Gastrocnemius medialis (tissue), 4 donors: ENCODE results near the gene TMSB4X.

Experiments used
- POLR2A ChIP-seq, 2 donors: fragments of 450-650 bp; IDR thresholded peaks; one replicate each; pipeline ENCODE4 v1.6.1; 2017; ENCODE audit warnings: antibody characterized with exemption in 2 of 2, mild to moderate bottlenecking in 2 of 2, moderate library complexity in 2 of 2
- TF ChIP-seq, protein P1 (sequence below), 5 experiments: fragments of 450-650 bp in 3 of 5; fragments of 200-600 bp in 2 of 5; sonication (generic) in 2 of 5; IDR thresholded peaks in 4 of 5; conservative IDR thresholded peaks in 1 of 5; 1 replicate in 4 of 5; 2 replicates in 1 of 5; pipeline ENCODE4 v1.5.1; 2016 to 2019; ENCODE audit warnings: antibody characterized with exemption in 5 of 5, mild to moderate bottlenecking in 3 of 5, moderate library complexity in 3 of 5

DNA sequence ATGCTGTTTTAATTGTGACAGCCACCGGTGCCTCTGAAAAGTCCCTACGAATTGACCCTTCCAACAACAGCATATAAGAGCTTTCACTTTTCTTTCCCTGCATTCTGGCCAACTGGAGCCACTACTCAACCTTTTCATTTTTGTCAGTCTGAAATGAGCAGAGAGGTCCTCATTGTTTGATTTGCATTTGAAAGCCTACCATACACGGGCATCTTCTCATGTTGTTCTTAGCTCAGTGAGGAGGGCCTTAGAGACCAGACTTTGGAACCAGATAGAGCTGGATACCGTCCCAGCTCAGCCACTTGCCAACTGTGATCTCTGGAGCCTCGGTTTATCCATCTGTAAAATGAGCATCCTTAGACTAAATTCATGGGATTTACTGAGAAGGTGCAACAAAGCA is 16.9 kb upstream of the TMSB4X start:
- TF ChIP-seq POLR2A (IDR thresholded peaks at IDR 0.05) = no peak
- TF ChIP-seq, protein P1, sequence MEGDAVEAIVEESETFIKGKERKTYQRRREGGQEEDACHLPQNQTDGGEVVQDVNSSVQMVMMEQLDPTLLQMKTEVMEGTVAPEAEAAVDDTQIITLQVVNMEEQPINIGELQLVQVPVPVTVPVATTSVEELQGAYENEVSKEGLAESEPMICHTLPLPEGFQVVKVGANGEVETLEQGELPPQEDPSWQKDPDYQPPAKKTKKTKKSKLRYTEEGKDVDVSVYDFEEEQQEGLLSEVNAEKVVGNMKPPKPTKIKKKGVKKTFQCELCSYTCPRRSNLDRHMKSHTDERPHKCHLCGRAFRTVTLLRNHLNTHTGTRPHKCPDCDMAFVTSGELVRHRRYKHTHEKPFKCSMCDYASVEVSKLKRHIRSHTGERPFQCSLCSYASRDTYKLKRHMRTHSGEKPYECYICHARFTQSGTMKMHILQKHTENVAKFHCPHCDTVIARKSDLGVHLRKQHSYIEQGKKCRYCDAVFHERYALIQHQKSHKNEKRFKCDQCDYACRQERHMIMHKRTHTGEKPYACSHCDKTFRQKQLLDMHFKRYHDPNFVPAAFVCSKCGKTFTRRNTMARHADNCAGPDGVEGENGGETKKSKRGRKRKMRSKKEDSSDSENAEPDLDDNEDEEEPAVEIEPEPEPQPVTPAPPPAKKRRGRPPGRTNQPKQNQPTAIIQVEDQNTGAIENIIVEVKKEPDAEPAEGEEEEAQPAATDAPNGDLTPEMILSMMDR (IDR thresholded peaks at IDR 0.05 in 4 of 5, conservative IDR thresholded peaks at IDR 0.05 in 1 of 5) = no peak
